ENCODE data around the gene CAAP1.
"Not testable (repeated sequence)": the region's sequence is repeated elsewhere in the genome, so short reads cannot be mapped to it uniquely, and the experiment has no call there.

The CAAP1 gene

DNA sequence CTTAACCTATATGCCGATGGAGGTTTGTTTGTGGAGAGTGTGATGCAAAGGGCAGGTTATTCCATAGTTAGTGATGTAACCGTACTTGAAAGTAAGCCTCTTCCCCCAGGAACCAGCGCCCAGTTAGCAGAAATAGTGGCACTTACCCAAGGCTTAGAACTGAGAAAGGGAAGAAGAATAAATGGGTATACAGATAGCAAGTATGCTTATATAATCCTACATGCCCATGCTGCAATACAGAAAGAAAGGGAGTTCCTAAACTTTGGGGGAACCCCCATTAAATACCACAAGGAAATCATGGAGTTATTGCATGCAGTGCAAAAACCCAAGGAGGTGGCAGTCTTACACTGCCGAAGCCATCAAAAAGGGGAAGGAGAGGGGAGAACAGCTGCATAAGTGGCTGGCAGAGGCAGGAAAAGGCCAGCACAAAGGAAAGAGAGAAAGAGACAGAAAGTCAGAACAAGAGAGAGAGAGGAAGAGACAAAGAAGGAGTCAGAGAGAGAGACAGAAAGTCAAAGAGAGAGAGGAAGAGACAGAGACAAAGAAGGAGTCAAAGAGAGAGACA is 64.1 kb downstream of the CAAP1 start:
- not testable (repeated sequence) for DNase-seq

DNA sequence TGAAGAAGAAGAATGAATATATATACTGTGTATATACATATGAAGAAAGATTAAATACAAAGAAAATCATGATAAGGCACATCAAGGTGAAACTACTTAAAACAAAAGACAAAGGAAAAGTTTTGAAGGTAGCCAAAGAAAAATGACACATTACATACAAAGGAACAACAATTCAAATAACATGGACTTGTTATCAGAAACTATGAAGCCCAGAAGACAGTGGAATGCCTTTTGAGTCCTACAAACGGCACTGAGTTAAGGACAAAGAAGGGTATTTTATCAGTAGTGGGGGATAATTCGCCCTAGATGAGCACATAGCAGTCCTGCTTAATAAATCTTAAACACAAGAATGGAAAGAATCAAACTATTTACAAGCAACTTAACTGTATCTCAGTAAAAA is 77.8 kb downstream of the CAAP1 start:
- no peak for DNase-seq

DNA sequence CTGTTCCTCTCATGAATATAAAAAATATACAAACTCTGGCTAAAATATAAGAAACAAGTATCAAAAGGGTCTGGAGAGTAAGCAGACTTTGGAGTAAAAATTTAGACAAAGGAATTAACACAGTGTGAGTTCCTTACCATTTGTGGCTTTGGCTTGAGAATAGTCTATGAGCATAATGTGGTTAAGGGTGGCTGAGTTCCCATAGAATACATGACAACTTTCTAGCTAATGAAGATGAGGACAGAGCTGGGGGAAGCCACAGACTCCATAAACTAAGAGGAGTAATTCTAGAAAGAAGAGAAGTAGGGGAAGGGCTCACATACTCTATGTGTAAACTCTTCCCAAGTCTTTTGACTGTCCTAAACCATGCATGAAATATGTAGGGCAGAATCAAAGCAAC is 79.4 kb downstream of the CAAP1 start:
- DNase-seq, result no peak

DNA sequence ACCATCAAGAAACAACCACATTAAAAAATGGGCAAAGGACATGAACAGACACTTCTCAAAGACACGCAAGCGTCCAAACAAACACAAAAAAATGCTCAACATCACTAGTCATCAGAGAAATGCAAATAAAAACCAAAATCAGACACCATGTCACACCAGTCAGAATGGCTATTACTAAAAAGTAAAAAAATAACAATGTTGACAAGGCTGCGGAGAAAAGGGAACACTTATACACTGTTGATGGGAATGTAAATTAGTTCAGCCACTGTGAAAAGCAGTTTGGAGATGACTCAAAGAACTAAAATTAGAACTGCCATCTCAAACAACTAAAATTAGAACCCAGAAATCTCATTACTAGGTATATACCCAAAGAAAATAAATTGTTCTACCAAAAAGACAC is 80.4 kb downstream of the CAAP1 start:
- no peak for DNase-seq

DNA sequence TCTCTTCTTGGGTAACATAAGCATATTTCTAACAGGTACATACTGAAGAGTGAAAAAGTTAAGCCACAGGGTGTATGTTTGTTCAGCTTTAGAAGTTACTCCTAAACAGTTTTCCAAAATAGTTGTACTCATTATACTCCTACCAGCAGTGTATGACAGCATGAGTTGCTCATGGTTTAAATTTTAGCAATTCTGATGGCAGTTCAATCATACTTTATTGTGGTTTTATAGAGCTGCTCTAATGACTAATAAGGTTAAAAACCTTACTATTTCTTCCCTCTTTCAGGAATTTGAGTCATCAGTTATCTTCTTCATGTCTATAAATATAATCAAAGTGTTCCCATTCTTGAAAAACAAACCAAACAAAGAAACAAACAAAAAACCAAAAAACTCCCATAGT is 81.5 kb downstream of the CAAP1 start:
- DNase-seq, result no peak

DNA sequence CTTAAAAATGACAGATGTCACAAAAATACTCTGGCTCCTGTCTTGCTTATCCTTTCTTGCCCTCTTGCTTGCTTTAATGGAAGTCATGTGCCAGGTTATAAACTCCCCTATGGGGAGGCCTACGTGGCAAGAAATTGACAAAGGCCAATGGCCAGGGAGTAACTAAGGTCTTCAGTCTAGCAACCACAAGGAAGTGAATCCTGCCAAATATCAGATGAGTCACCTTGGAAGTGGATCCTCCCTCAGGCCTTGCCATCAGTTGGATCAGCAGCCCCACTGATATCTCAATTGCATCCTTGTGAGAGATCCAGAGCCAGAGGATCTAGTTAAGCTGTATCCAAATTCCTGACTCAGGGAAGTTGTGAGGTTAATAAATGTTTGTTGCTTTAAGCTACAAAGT is 82.8 kb downstream of the CAAP1 start:
- no peak for DNase-seq

DNA sequence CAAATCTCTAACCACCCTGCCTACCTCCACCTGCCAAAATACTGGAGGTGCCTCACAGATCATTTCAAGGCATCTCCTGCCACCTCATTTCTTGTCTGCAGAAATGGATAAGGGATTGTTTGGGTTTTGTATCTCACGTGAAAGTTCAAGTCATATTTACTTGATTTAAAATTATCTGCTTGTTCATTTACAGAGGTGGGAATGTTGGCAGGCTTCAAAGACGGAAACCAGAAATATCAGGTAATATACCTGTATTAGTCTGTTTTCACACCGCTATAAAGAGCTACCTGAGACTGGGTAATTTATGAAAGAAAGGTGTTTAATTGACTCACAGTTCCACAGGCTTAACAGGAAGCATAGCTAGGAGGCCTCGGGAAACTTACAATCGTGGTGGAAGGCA is 85.4 kb downstream of the CAAP1 start:
- DNase-seq, result no peak

DNA sequence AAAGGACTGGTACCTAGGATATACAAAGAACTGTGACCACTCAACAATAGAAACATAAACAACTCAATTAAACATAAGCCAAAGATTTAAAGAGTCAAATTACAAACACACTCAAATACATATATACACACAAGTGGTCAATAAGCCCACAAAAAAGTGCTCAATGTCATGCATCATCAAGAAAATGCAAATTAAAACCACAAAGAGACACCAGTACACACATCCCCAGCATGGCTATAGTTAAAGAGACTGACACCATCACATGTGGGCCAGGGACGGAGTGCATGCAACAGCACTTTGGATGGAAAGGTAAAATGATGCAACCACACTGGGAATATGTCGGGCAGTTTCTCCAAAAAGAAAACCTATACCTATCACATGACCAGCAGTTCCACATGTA is 89.7 kb downstream of the CAAP1 start:
- no peak for DNase-seq

DNA sequence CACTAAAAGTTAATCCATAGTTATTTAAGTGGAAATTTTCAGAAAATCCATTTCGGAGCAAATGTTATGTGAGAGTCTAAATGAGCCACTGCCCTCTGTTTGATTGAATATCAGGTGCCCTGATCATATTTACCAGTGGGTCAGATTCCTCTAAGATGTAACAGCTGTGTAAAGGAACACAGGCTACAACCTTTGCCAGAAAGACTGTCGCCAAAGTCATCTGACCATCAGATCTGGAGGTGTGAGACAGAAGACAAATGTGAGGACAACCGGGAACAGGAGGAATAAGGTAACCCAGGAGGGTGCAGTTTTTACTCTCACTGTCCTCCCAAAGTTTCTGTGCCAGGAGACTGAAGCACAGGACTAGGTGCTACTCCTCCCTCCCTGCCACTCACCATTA is 90.8 kb downstream of the CAAP1 start:
- DNase-seq, result no peak

DNA sequence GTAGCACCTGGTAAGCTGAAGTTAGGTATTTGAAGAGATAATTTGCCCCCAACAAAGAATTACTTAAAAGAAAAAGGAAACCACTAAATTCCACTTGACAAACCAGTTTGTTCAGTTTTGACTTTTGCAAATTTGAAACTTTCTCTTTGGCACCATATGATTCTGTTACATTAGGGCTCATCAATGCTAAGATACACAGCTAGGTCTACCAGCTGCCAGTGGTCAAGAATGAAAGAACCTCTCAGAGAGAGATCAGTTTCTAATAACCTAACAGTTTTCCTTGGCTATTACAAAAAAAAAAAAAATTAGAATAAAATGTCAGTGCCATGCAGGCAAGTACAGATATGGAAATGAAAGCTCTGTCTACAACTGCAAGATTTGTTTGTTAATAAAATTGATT is 92.3 kb downstream of the CAAP1 start:
- no peak for DNase-seq

DNA sequence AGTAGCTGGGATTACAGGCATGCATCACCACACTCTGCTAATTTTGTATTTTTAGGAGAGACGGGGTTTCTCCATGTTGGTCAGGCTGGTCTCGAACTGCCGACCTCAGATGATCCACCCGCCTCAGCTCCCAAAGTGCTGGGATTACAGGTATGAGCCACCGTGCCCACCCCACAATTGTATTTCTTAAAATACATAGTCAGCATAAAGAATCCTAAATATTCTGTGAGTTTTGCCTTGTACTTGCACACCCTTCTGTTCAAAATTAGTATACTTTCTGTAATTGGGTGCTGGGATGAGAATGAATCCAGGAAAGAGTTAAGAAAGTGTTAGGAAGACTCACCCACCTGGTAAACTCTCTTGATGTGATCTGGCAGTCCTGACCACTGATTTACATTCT is 101.3 kb downstream of the CAAP1 start:
- no peak for DNase-seq

Measured in activated CD4-positive, alpha-beta T cell treated with anti-CD3 and anti-CD28 coated beads, Interleukin-2, amount 50 U/mL, for 4 hours (primary cell).